ENCODE data around the gene PSMA5. TPM values are rescaled to one million over a fixed set of nuclear protein-coding genes. Genes with fewer than 3 reads are reported as not detected.

PSMA5 gene
- total and polyA plus RNA-seq, 2 donors (not counting 1 experiment from before 2014, with no cell fraction given) = 26.3 to 62.9 TPM

DNA sequence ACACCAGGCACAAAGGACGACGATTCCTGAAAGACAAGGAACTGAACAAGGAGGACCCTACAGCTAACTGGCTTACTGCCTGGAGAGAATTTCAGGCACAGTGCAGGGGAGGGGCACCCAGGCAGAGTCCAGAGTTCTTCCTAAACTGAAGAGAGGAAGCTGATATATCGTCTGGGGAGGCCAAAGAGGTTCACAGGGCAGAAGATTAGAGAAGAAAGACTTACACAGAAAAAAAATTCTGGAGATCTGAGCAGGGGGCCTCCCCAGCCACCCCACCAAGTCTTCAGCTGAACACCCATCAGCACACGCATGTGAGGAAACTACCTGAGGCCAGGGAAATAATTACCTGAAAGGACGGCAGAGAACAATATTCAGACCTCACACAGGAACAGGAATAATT lies 53.1 kb downstream of the PSMA5 start:
- CTCF ChIA-PET = no interaction called here
- H3K4me3 ChIP-seq (ENCODE audit: control extremely low read depth in 1 of 5, extremely low read depth in 1 of 5, insufficient read depth in 1 of 5, low read depth in 2 of 5, low read length in 4 of 5) = no peak overlapping the region
- H3K4me2 ChIP-seq (replicated peaks; ENCODE audit: low read depth, low read length, poor library complexity, severe bottlenecking) = no peak overlapping the region
- TF ChIP-seq, protein P1, sequence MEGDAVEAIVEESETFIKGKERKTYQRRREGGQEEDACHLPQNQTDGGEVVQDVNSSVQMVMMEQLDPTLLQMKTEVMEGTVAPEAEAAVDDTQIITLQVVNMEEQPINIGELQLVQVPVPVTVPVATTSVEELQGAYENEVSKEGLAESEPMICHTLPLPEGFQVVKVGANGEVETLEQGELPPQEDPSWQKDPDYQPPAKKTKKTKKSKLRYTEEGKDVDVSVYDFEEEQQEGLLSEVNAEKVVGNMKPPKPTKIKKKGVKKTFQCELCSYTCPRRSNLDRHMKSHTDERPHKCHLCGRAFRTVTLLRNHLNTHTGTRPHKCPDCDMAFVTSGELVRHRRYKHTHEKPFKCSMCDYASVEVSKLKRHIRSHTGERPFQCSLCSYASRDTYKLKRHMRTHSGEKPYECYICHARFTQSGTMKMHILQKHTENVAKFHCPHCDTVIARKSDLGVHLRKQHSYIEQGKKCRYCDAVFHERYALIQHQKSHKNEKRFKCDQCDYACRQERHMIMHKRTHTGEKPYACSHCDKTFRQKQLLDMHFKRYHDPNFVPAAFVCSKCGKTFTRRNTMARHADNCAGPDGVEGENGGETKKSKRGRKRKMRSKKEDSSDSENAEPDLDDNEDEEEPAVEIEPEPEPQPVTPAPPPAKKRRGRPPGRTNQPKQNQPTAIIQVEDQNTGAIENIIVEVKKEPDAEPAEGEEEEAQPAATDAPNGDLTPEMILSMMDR (IDR thresholded peaks at IDR 0.05) = no peak
- no peak for TF ChIP-seq EZH2 (IDR thresholded peaks at IDR 0.05; ENCODE audit: borderline replicate concordance, insufficient read depth, low read depth, low read length, poor library complexity, severe bottlenecking)
- H3K27me3 ChIP-seq (replicated peaks in 1 of 4; ENCODE audit: control extremely low read depth in 1 of 4, control insufficient read depth in 3 of 4, insufficient read depth in 4 of 4, low read length in 3 of 4) = peaks cover 0 to 16% (median 8%) of the 10 kb centered on the region in 4 experiments
- peaks cover 0 to 4% (median 0%) of the 10 kb centered on the region in 3 donors for H3K9me3 ChIP-seq (ENCODE audit: control extremely low read depth in 1 of 3, control insufficient read depth in 2 of 3, insufficient read depth in 1 of 3, low read length in 2 of 3)
- H3K27ac ChIP-seq (ENCODE audit: low read length in 2 of 2) = no peak overlapping the region
- H3K27ac Mint-ChIP-seq = no peak overlapping the region
- no peaks in the 10 kb centered on the region for H3K79me2 ChIP-seq (ENCODE audit: control insufficient read depth, insufficient read depth, low read length)
- no peak overlapping the region for H3K4me3 Mint-ChIP-seq
- H4K20me1 ChIP-seq (ENCODE audit: control insufficient read depth, insufficient read depth, low read length, poor library complexity, severe bottlenecking) = no peaks in the 10 kb centered on the region
- H2AFZ ChIP-seq (ENCODE audit: insufficient read depth, low read depth, low read length, poor library complexity, severe bottlenecking) = no peak overlapping the region
- ATAC-seq (ENCODE audit: low read depth) = no peak
- no peak overlapping the region for H3K9ac ChIP-seq (ENCODE audit: low read length)
- POLR2A ChIA-PET = no interaction called here
- no peaks in the 10 kb centered on the region for H3K36me3 ChIP-seq (replicated peaks in 1 of 2; ENCODE audit: control extremely low read depth in 1 of 2, control insufficient read depth in 1 of 2, extremely low read depth in 1 of 2, insufficient read depth in 2 of 2, low read length in 1 of 2)
- H3K27me3 Mint-ChIP-seq = peaks cover 42% of the 10 kb centered on the region
- DNase-seq = no peak
- intact Hi-C loops (cut with micrococcal nuclease) = no loop called here
- H3K9me3 Mint-ChIP-seq (ENCODE audit: insufficient read depth) = no peaks in the 10 kb centered on the region
- peaks cover 2% of the 10 kb centered on the region for H3K4me1 Mint-ChIP-seq
- H3K4me1 ChIP-seq (ENCODE audit: control insufficient read depth in 2 of 2, insufficient read depth in 2 of 2, low read length in 2 of 2) = no peaks in the 10 kb centered on the region
- WGBS (ENCODE audit: insufficient coverage) = 88% methylated on average over 4 of the region's 5 CpGs

DNA sequence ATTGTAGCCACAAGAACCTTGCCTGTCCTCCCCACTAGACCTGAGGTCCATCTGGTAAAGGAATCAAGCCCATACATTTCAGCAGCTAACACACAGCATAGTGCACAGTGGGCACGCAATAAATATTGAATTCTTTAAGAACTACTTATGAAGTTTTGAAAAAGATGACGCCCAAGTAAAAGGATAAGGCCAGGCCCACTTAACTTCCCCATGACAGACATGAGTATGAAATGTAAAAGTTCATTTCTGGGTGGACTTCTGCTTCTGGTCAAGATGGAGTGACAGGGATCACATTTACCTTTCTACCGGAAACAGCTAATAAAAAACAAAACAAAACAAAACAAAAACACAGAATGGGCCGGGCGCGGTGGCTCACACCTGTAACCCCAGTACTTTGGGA lies 54.0 kb downstream of the PSMA5 start:
- H4K20me1 ChIP-seq (ENCODE audit: control insufficient read depth, insufficient read depth, low read length, poor library complexity, severe bottlenecking) = no peaks in the 10 kb centered on the region
- H2AFZ ChIP-seq (ENCODE audit: insufficient read depth, low read depth, low read length, poor library complexity, severe bottlenecking) = no peak overlapping the region
- H3K79me2 ChIP-seq (ENCODE audit: control insufficient read depth, insufficient read depth, low read length) = no peaks in the 10 kb centered on the region
- H3K36me3 ChIP-seq (replicated peaks in 1 of 2; ENCODE audit: control extremely low read depth in 1 of 2, control insufficient read depth in 1 of 2, extremely low read depth in 1 of 2, insufficient read depth in 2 of 2, low read length in 1 of 2) = no peaks in the 10 kb centered on the region
- H3K4me3 ChIP-seq (ENCODE audit: control extremely low read depth in 1 of 5, extremely low read depth in 1 of 5, insufficient read depth in 1 of 5, low read depth in 2 of 5, low read length in 4 of 5) = no peak overlapping the region
- TF ChIP-seq EZH2 (IDR thresholded peaks at IDR 0.05; ENCODE audit: borderline replicate concordance, insufficient read depth, low read depth, low read length, poor library complexity, severe bottlenecking) = no peak
- TF ChIP-seq, protein P1 (IDR thresholded peaks at IDR 0.05) = no peak
- peaks cover 48% of the 10 kb centered on the region for H3K27me3 Mint-ChIP-seq
- H3K4me1 Mint-ChIP-seq = peaks cover 2% of the 10 kb centered on the region
- ATAC-seq (ENCODE audit: low read depth) = no peak
- DNase-seq = no peak
- no peaks in the 10 kb centered on the region for H3K9me3 Mint-ChIP-seq (ENCODE audit: insufficient read depth)
- no peak overlapping the region for H3K9ac ChIP-seq (ENCODE audit: low read length)
- no peak overlapping the region for H3K27ac Mint-ChIP-seq
- WGBS (ENCODE audit: insufficient coverage) = no CpG with 5 or more reads among the region's 6 CpGs
- H3K4me3 Mint-ChIP-seq = no peak overlapping the region
- peaks cover 0 to 16% (median 8%) of the 10 kb centered on the region in 4 experiments for H3K27me3 ChIP-seq (replicated peaks in 1 of 4; ENCODE audit: control extremely low read depth in 1 of 4, control insufficient read depth in 3 of 4, insufficient read depth in 4 of 4, low read length in 3 of 4)
- H3K4me2 ChIP-seq (replicated peaks; ENCODE audit: low read depth, low read length, poor library complexity, severe bottlenecking) = no peak overlapping the region
- H3K9me3 ChIP-seq (ENCODE audit: control extremely low read depth in 1 of 3, control insufficient read depth in 2 of 3, insufficient read depth in 1 of 3, low read length in 2 of 3) = peaks cover 0 to 4% (median 0%) of the 10 kb centered on the region in 3 donors
- H3K27ac ChIP-seq (ENCODE audit: low read length in 2 of 2) = no peak overlapping the region
- H3K4me1 ChIP-seq (ENCODE audit: control insufficient read depth in 2 of 2, insufficient read depth in 2 of 2, low read length in 2 of 2) = no peaks in the 10 kb centered on the region
- CTCF ChIA-PET = no interaction called here
- POLR2A ChIA-PET = no interaction called here
- intact Hi-C loops (cut with micrococcal nuclease) = no loop called here

Measured in B cell (primary cell).